Measurements from ENCODE around the gene REM1.

REM1 gene

GRCh38 chr20:31523361-31524283 lies 48.5 kb downstream of the REM1 start:
- DNase-seq (ENCODE audit: low read depth in 2 of 2) = no peak

DNA sequence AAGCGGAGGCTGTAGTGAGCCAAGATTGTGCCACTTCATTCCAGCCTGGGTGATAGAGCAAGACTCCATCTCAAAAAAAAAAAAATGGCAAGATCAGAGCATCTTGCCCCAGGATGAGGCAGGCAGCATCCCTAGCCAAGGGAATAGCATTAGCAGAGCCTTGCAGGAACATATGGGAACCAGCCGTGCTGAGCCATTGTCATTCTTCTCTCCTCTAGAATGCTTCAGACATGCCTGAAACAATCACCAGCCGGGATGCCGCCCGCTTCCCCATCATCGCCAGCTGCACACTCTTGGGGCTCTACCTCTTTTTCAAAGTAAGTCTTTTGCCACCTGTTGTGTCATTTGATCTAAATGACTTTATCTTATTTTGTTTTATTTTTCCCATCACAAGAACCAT lies 52.2 kb downstream of the REM1 start:
- DNase-seq (ENCODE audit: low read depth in 2 of 2) = no peak

Measured in stimulated activated CD8-positive, alpha-beta memory T cell treated with anti-CD3 and anti-CD28 coated beads, Interleukin-7, amount 100 ng/mL, for 1 hour (primary cell).